ENCODE data around the gene PHYKPL. TPM values are rescaled to one million over a fixed set of nuclear protein-coding genes. Genes with fewer than 3 reads are reported as not detected.
A peak's percentile ranks its signal among the peaks of the same experiment; 100 is the strongest.

Gene PHYKPL
- total and polyA plus RNA-seq, 2 of the 13 experiments (the other 11 are each of a cell fraction or from before 2014, with no cell fraction given): 18.0 to 78.6 TPM

- TF ChIP-seq ZSCAN25 (CRISPR knock-in tag; IDR thresholded peaks at IDR 0.05) (peak; percentile 53; the same call in 1 of the 2 replicates), GATAD1 (CRISPR knock-in tag; IDR thresholded peaks at IDR 0.05) (peak; percentile 83), ZNF33B (CRISPR knock-in tag; IDR thresholded peaks at IDR 0.05) (peak; percentile 88), MBNL3 (CRISPR knock-in tag; conservative IDR thresholded peaks at IDR 0.05) (no peak), MAX (IDR thresholded peaks at IDR 0.05) (peak; percentile 95), JUND (CRISPR knock-in tag; IDR thresholded peaks at IDR 0.05) (0 out of 2 replicates have a peak, but pooled peaks have one; percentile 63), KMT2A (CRISPR knock-in tag; IDR thresholded peaks at IDR 0.05) (peak; percentile 91), RCOR2 (CRISPR knock-in tag; IDR thresholded peaks at IDR 0.05) (no peak), ISL2 (CRISPR knock-in tag; IDR thresholded peaks at IDR 0.05) (peak; percentile 40; the same call in 1 of the 2 replicates), YEATS4 (CRISPR knock-in tag; IDR thresholded peaks at IDR 0.05; ENCODE audit: borderline replicate concordance) (peak; percentile 98), BRF2 (CRISPR knock-in tag; IDR thresholded peaks at IDR 0.05) (peak; percentile 86), BRCA1 (CRISPR knock-in tag; IDR thresholded peaks at IDR 0.05) (peak; percentile 83; the same call in 1 of the 2 replicates), AHR (CRISPR knock-in tag; IDR thresholded peaks at IDR 0.05) (peak; percentile 92; the same call in 1 of the 2 replicates), BRD4 (CRISPR knock-in tag; IDR thresholded peaks at IDR 0.05) (peak; percentile 64; the same call in 1 of the 2 replicates), BCL3 (CRISPR knock-in tag; IDR thresholded peaks at IDR 0.05) (peak; percentile 83), ZNF34 (CRISPR knock-in tag; IDR thresholded peaks at IDR 0.05; ENCODE audit: borderline replicate concordance) (no peak), AGO2 (optimal IDR thresholded peaks at IDR 0.05; ENCODE audit: low read depth, low read length) (peak; percentile 95), KDM4B (CRISPR knock-in tag; IDR thresholded peaks at IDR 0.05) (0 out of 2 replicates have a peak, but pooled peaks have one; percentile 54), PAF1 (CRISPR knock-in tag; IDR thresholded peaks at IDR 0.05) (no peak), ZKSCAN5 (CRISPR knock-in tag; IDR thresholded peaks at IDR 0.05) (no peak), ZNF451 (CRISPR knock-in tag; IDR thresholded peaks at IDR 0.05) (0 out of 2 replicates have a peak, but pooled peaks have one; percentile 69), ZFP62 (CRISPR knock-in tag; IDR thresholded peaks at IDR 0.05) (no peak), ZNF616 (CRISPR knock-in tag; IDR thresholded peaks at IDR 0.05; ENCODE audit: low read depth) (0 out of 2 replicates have a peak, but pooled peaks have one; percentile 71), REL (CRISPR knock-in tag; conservative IDR thresholded peaks at IDR 0.05) (no peak), FUBP1 (CRISPR knock-in tag; IDR thresholded peaks at IDR 0.05; ENCODE audit: borderline replicate concordance) (no peak), MYPOP (CRISPR knock-in tag; IDR thresholded peaks at IDR 0.05) (peak; percentile 78; the same call in 1 of the 2 replicates)
Measured at GRCh38 chr5:178204182-178204934, 28.2 kb downstream of the PHYKPL start, which contains the start of gene HNRNPAB (continued).
